ENCODE measurements around the gene CDK2AP2.

GRCh38 chr11:67530282-67530592, 22.3 kb upstream of the CDK2AP2 start:
- no peak for TF ChIP-seq CTCF (IDR thresholded peaks at IDR 0.05; ENCODE audit: extremely low read depth in 1 of 2, insufficient read depth in 1 of 2, low read depth in 1 of 2, low read length in 2 of 2)
- no peak for TF ChIP-seq EZH2 (IDR thresholded peaks at IDR 0.05; ENCODE audit: borderline replicate concordance, low read depth, low read length, severe bottlenecking)
- no peak for TF ChIP-seq POLR2A (IDR thresholded peaks at IDR 0.05; ENCODE audit: low read depth, low read length)

All from endothelial cell of umbilical vein (primary cell).